Osteoblast (primary cell): Measurements from ENCODE around the gene MYLK. TPM values are rescaled to one million over a fixed set of nuclear protein-coding genes. Genes with fewer than 3 reads are reported as not detected.

Source experiments
- DNase-seq: peaks from one replicate; pipeline ENCODE4 v3.0.0; 2011; ENCODE audit warnings: low spot score, mixed read lengths; ENCODE audit not compliant: insufficient read length; ENCODE audit errors: missing footprints
- H2AFZ ChIP-seq: 2 replicates; pipeline ENCODE4 v1.6.0; 2011; ENCODE audit warnings: mild to moderate bottlenecking, low read length
- H3K27ac ChIP-seq: 2 replicates; pipeline ENCODE4 v1.5.1; 2011; ENCODE audit warnings: mild to moderate bottlenecking, low read depth, low read length, moderate library complexity
- H3K27me3 ChIP-seq: 2 replicates; pipeline ENCODE4 v1.6.0; 2012; ENCODE audit warnings: mild to moderate bottlenecking, control low read depth, inconsistent platforms, low read length, moderate library complexity; ENCODE audit not compliant: insufficient read depth
- H3K36me3 ChIP-seq: 2 replicates; pipeline ENCODE4 v1.5.1; 2011; ENCODE audit warnings: mild to moderate bottlenecking, low read length, control low read depth, moderate library complexity; ENCODE audit not compliant: insufficient read depth
- H3K4me1 ChIP-seq: 2 replicates; pipeline ENCODE4 v1.5.1; 2011; ENCODE audit warnings: mild to moderate bottlenecking, low read length, control low read depth, moderate library complexity; ENCODE audit not compliant: insufficient read depth
- H3K4me2 ChIP-seq: 2 replicates; pipeline ENCODE4 v1.6.0; 2011; ENCODE audit warnings: mild to moderate bottlenecking, low read length; ENCODE audit not compliant: insufficient read depth
- H3K4me3 ChIP-seq: fragments of 200-600 bp; sonication (generic); 3 replicates; pipeline ENCODE4 v1.5.1; 2012; ENCODE audit warnings: mild to moderate bottlenecking, low read length, inconsistent platforms; ENCODE audit not compliant: insufficient read depth
- H3K79me2 ChIP-seq: 2 replicates; pipeline ENCODE4 v1.6.0; 2012; ENCODE audit warnings: mild to moderate bottlenecking, low read length, control low read depth, inconsistent platforms; ENCODE audit not compliant: insufficient read depth
- H3K9me3 ChIP-seq: 2 replicates; pipeline ENCODE4 v1.5.1; 2011; ENCODE audit warnings: low read depth, low read length, control low read depth
- H4K20me1 ChIP-seq: 2 replicates; pipeline ENCODE4 v1.6.0; 2012; ENCODE audit warnings: mild to moderate bottlenecking, low read length, control low read depth; ENCODE audit not compliant: insufficient read depth
- total RNA-seq: library from RNA; depleted of rRNA; stranded (reverse); fragments of >200 nt; gene quantifications from 2 replicates; pipeline ENCODE4 v1.2.3, GENCODE V29; 2012
- TF ChIP-seq, protein P1 (sequence below): IDR thresholded peaks from 2 replicates; pipeline ENCODE4 v1.5.1; 2011; ENCODE audit warnings: mild to moderate bottlenecking, low read depth, low read length, moderate library complexity; ENCODE audit errors: extremely low read depth

MYLK gene
- total RNA-seq, 1 donor = 268 TPM

DNA sequence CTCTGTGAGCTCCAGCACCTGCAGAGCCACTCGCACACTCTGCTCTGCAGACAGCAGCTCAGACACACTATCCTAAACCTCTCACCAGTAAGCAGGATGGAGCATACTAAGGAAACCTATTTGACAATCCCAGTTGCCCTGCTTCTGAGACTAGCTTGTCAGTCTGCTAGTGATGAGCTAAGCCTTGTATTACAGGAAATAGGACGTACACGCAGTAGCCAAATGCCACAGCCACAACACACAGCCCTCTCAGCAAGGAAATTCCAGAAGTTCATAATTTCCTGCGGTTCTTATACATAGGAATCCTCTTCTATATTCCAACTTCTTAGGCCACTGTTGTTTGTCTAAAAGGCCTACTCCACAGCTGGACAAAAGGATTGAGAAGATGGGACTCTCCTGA, 74.5 kb downstream of the MYLK start:
- Histone ChIP-seq H2AFZ (no peak overlapping the region), H3K4me2 (no peak overlapping the region), H3K36me3 (peaks cover 47% of the 10 kb centered on the region), H3K27me3 (no peaks in the 10 kb centered on the region), H3K27ac (peak overlapping the region; percentile 63), H3K79me2 (peaks cover 44% of the 10 kb centered on the region), H3K4me3 (no peak overlapping the region), H3K4me1 (peaks cover 27% of the 10 kb centered on the region), H4K20me1 (no peaks in the 10 kb centered on the region), H3K9me3 (no peaks in the 10 kb centered on the region)
- TF ChIP-seq, protein P1, sequence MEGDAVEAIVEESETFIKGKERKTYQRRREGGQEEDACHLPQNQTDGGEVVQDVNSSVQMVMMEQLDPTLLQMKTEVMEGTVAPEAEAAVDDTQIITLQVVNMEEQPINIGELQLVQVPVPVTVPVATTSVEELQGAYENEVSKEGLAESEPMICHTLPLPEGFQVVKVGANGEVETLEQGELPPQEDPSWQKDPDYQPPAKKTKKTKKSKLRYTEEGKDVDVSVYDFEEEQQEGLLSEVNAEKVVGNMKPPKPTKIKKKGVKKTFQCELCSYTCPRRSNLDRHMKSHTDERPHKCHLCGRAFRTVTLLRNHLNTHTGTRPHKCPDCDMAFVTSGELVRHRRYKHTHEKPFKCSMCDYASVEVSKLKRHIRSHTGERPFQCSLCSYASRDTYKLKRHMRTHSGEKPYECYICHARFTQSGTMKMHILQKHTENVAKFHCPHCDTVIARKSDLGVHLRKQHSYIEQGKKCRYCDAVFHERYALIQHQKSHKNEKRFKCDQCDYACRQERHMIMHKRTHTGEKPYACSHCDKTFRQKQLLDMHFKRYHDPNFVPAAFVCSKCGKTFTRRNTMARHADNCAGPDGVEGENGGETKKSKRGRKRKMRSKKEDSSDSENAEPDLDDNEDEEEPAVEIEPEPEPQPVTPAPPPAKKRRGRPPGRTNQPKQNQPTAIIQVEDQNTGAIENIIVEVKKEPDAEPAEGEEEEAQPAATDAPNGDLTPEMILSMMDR = no peak
- peak; percentile 85 for DNase-seq

DNA sequence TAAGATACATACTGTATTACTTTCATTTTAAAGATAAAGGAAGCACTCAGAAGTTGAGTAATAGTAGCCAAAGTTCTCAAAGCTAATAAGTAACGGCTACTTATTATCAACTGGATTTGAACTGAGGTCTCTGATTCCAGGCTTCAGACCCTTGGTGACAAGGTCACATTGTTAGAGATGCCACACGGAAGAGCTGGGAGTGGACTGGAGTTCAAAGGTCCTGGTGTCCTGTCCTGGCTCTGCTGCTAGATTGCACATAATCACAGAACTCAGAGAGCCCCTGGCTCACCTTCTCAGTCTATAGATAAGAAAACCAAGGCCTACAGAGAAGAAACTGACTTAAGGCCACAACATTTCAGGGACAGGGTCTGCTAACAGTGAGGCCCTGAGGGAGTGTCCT, 75.3 kb downstream of the MYLK start:
- peaks cover 44% of the 10 kb centered on the region for H3K79me2 ChIP-seq
- no peaks in the 10 kb centered on the region for H3K9me3 ChIP-seq

DNA sequence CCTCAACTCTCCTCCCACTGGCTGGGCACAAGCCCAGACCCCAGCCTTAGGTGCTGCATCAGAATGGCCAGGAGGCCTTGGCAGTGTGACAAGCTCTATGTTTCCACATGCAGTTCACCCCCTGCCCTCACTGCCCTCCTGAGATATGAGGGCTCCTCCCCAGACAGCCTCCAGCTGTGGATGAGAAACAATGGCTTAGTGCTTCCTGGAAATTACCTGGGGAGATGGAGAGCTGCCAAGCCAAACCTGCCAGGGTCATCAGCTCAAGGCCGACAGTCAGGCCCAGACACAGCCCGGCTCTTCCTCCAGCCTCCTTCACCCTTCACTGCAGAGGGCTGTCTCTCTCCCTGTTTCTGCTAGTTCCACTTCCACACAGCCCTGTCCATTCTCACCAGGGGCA, 76.3 kb downstream of the MYLK start:
- peaks cover 41% of the 10 kb centered on the region for H3K79me2 ChIP-seq
- H3K4me3 ChIP-seq = no peak overlapping the region
- H4K20me1 ChIP-seq = no peaks in the 10 kb centered on the region
- H3K27ac ChIP-seq = no peak overlapping the region
- H2AFZ ChIP-seq = no peak overlapping the region
- DNase-seq = no peak
- no peaks in the 10 kb centered on the region for H3K9me3 ChIP-seq
- H3K36me3 ChIP-seq = peaks cover 59% of the 10 kb centered on the region
- peaks cover 16% of the 10 kb centered on the region for H3K4me1 ChIP-seq
- TF ChIP-seq, protein P1 = no peak
- no peaks in the 10 kb centered on the region for H3K27me3 ChIP-seq
- no peak overlapping the region for H3K4me2 ChIP-seq

More for the DNA sequence above, 75.3 kb downstream of the MYLK start:
- peaks cover 19% of the 10 kb centered on the region for H3K4me1 ChIP-seq
- H4K20me1 ChIP-seq = no peaks in the 10 kb centered on the region
- no peak overlapping the region for H3K27ac ChIP-seq
- peaks cover 54% of the 10 kb centered on the region for H3K36me3 ChIP-seq
- no peak for DNase-seq
- H3K27me3 ChIP-seq = no peaks in the 10 kb centered on the region
- no peak overlapping the region for H3K4me3 ChIP-seq
- H3K4me2 ChIP-seq = no peak overlapping the region
- no peak overlapping the region for H2AFZ ChIP-seq
- TF ChIP-seq, protein P1 = no peak

- Histone ChIP-seq H3K27me3 (no peaks in the 10 kb centered on the region), H2AFZ (no peak overlapping the region), H4K20me1 (no peaks in the 10 kb centered on the region), H3K4me3 (no peak overlapping the region), H3K79me2 (peaks cover 22% of the 10 kb centered on the region), H3K36me3 (peaks cover 57% of the 10 kb centered on the region), H3K4me1 (peaks cover 16% of the 10 kb centered on the region), H3K4me2 (no peak overlapping the region), H3K9me3 (no peaks in the 10 kb centered on the region), H3K27ac (no peak overlapping the region)
- DNase-seq = no peak
- TF ChIP-seq, protein P1 = no peak
Observed at GRCh38 chr3:123805504-123805903, 78.6 kb downstream of the MYLK start.
